Upper lobe of right lung (tissue), 1 donor: ENCODE measurements around the gene CRYZL1. TPM values are rescaled to one million over a fixed set of nuclear protein-coding genes. Genes with fewer than 3 reads are reported as not detected.
A peak's percentile ranks its signal among the peaks of the same experiment; 100 is the strongest.
"Not testable (repeated sequence)": the region's sequence is repeated elsewhere in the genome, so short reads cannot be mapped to it uniquely, and the experiment has no call there.

Source experiments
- ATAC-seq: fragments of 200-7000 bp; cut with Tn5 transposase; one replicate; pipeline ENCODE4 v1.9.1; 2020; ENCODE audit warnings: mild to moderate bottlenecking, moderate library complexity
- DNase-seq: peaks from one replicate; pipeline ENCODE4 v3.0.0-alpha.2; 2020
- H3K27ac ChIP-seq: fragments of 200-600 bp; one replicate; pipeline ENCODE4 v1.8.0; 2022
- H3K27me3 ChIP-seq: fragments of 200-600 bp; one replicate; pipeline ENCODE4 v1.8.0; 2022; ENCODE audit warnings: mild to moderate bottlenecking
- H3K36me3 ChIP-seq: fragments of 200-600 bp; one replicate; pipeline ENCODE4 v1.8.0; 2022
- H3K4me1 ChIP-seq: fragments of 200-600 bp; one replicate; pipeline ENCODE4 v1.8.0; 2022
- H3K4me3 ChIP-seq: fragments of 200-600 bp; one replicate; pipeline ENCODE4 v1.8.0; 2022; ENCODE audit warnings: mild to moderate bottlenecking
- H3K9me3 ChIP-seq: fragments of 200-600 bp; one replicate; pipeline ENCODE4 v1.8.0; 2022
- CTCF ChIP-seq: fragments of 200-600 bp; IDR thresholded peaks from one replicate; pipeline ENCODE4 v1.8.0; 2022; ENCODE audit warnings: antibody characterized with exemption
- intact Hi-C: fragments of 100-400 bp; cut with DNase I; formaldehyde crosslinking; loops from one replicate; pipeline ENCODE4 v1.11.0; 2022
- total RNA-seq: library from RNA; stranded (reverse); fragmentation: NEBNext Ultra II Directional; extraction: Animal tissue kit (Norgen Biotek cat#: 25700); gene quantifications from one replicate; pipeline ENCODE4 v1.2.1, GENCODE V29; 2021
- donor health status: DM: no; HTN: yes; CAD: no; lungs with severe emphysema.

The CRYZL1 gene
- total RNA-seq, 1 donor from 2014 or later = 38.0 TPM

DNA sequence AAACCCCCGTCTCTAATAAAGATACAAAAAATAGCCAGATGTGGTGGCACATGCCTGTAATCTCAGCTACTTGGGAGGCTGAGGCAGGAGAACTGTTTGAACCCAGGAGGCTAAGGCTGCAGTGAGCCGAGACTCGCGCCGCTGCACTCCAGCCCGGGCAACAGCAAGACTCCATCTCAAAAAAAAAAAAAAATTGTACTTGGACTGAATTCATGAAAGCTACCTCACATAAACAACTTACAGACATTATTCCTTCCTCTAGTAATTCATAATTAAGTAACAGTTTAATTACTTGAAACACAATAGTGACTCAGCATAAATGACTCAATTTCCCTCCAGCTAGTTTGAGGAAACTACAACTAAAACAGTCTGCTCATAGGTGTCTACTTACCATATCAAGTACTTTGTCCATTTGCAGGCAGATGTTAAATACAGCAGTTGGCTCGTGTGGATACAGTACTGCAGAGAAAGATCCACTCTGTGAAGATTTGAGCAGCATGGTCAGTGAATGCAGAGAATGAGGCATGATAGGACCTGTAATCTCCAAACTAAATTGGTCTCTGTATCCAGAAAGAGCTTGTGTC, 62.5 kb downstream of the CRYZL1 start:
- Histone ChIP-seq H3K27ac (no peak overlapping the region), H3K9me3 (no peaks in the 10 kb centered on the region), H3K27me3 (no peaks in the 10 kb centered on the region), H3K36me3 (peaks cover 49% of the 10 kb centered on the region), H3K4me3 (no peak overlapping the region), H3K4me1 (no peaks in the 10 kb centered on the region)
- TF ChIP-seq CTCF = no peak
- no peak for ATAC-seq
- DNase-seq = no peak
- intact Hi-C loops = no loop called here

DNA sequence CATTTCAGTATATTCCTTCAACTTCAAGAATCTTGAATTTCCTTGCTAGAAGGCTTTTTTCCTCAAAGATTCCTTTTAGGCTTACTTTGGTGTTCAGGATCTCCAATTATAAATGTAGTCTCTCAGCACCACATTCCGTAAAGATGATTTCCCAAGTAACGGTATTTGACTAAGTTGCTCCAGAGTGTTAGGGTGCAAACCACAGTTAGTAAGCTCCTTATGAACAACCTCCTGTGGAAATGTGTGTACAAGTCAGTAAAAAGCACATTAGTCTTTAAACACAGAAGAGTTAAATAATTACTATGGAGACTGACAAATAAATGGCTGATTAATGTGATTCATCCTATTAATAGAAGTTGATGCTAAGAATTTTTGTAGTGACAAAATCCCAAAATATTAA, 63.3 kb downstream of the CRYZL1 start:
- DNase-seq = no peak
- TF ChIP-seq CTCF = no peak
- H3K27ac ChIP-seq = no peak overlapping the region
- intact Hi-C loops = no loop called here
- no peak for ATAC-seq
- no peaks in the 10 kb centered on the region for H3K4me1 ChIP-seq
- H3K4me3 ChIP-seq = no peak overlapping the region
- H3K27me3 ChIP-seq = no peaks in the 10 kb centered on the region
- H3K9me3 ChIP-seq = no peaks in the 10 kb centered on the region
- peaks cover 58% of the 10 kb centered on the region for H3K36me3 ChIP-seq

- H3K36me3 ChIP-seq = peaks cover 66% of the 10 kb centered on the region
- DNase-seq, H3K9me3 ChIP-seq, H3K27me3 ChIP-seq, H3K4me3 ChIP-seq, intact Hi-C loops, H3K4me1 ChIP-seq, H3K27ac ChIP-seq: not testable (repeated sequence)
- ATAC-seq = peak; percentile 62
These were observed 64.8 kb downstream of the CRYZL1 start for GRCh38 chr21:33576741-33577141.

- H3K36me3 ChIP-seq = peaks cover 100% of the 10 kb centered on the region
These were observed 69.2 kb downstream of the CRYZL1 start for GRCh38 chr21:33572350-33572749.

GRCh38 chr21:33569991-33570390, 71.5 kb downstream of the CRYZL1 start:
- no peaks in the 10 kb centered on the region for H3K4me1 ChIP-seq
- no peak overlapping the region for H3K4me3 ChIP-seq
- H3K9me3 ChIP-seq = no peaks in the 10 kb centered on the region
- ATAC-seq (no peak), DNase-seq (no peak)
- H3K27me3 ChIP-seq = no peaks in the 10 kb centered on the region
- intact Hi-C loops = no loop called here
- no peak for TF ChIP-seq CTCF
- H3K36me3 ChIP-seq = peaks cover 97% of the 10 kb centered on the region
- H3K27ac ChIP-seq = no peak overlapping the region

More at GRCh38 chr21:33572350-33572749, 69.2 kb downstream of the CRYZL1 start:
- no peaks in the 10 kb centered on the region for H3K4me1 ChIP-seq
- no peak overlapping the region for H3K27ac ChIP-seq
- intact Hi-C loops = no loop called here
- no peaks in the 10 kb centered on the region for H3K27me3 ChIP-seq
- no peak for ATAC-seq
- H3K9me3 ChIP-seq = no peaks in the 10 kb centered on the region
- H3K4me3 ChIP-seq = no peak overlapping the region
- no peak for DNase-seq
- no peak for TF ChIP-seq CTCF

- Histone ChIP-seq H3K4me1 (no peaks in the 10 kb centered on the region), H3K36me3 (peaks cover 92% of the 10 kb centered on the region), H3K27me3 (no peaks in the 10 kb centered on the region), H3K4me3 (no peak overlapping the region), H3K9me3 (no peaks in the 10 kb centered on the region), H3K27ac (no peak overlapping the region)
- TF ChIP-seq CTCF = no peak
- no peak for DNase-seq
- intact Hi-C loops = no loop called here
- no peak for ATAC-seq
These were observed 73.1 kb downstream of the CRYZL1 start for GRCh38 chr21:33568448-33568847.
